Measurements from ENCODE around the gene DEXI. TPM values are rescaled to one million over a fixed set of nuclear protein-coding genes. Genes with fewer than 3 reads are reported as not detected.

DEXI gene
- total and polyA plus RNA-seq, 9 donors = 26.5 to 73.4 (median 45.7) TPM

Other genes starting within 250 kb of the DEXI start
- under 1 TPM in 4 of 7 donors, not detected in 3; 0.28 to 0.90 (median 0.50) TPM for gene TEKT5, start 247.5 kb downstream of the DEXI start, total RNA-seq
- gene TEKT5, start 247.5 kb downstream of the DEXI start, polyA plus RNA-seq = under 1 TPM; 0.30 to 0.45 TPM
- gene NUBP1, start 198.6 kb downstream of the DEXI start, total RNA-seq = 10 to 100 TPM; 15.1 to 37.4 (median 31.2) TPM
- gene NUBP1, start 198.6 kb downstream of the DEXI start, polyA plus RNA-seq = 10 to 100 TPM; 28.2 to 35.6 TPM
- gene TVP23A, start 123.7 kb downstream of the DEXI start, total RNA-seq = 10 to 100 TPM in 1 of 7 donors, 1 to 10 TPM in 6; 3.5 to 17.1 (median 8.2) TPM
- gene TVP23A, start 123.7 kb downstream of the DEXI start, polyA plus RNA-seq = 10 to 100 TPM in 1 of 2 donors, 1 to 10 TPM in 1; 3.2 to 15.3 TPM
- 10 to 100 TPM in 3 of 7 donors, 1 to 10 TPM in 4; 2.9 to 19.9 (median 7.2) TPM for gene CIITA, start 65.3 kb downstream of the DEXI start, total RNA-seq
- gene CIITA, start 65.3 kb downstream of the DEXI start, polyA plus RNA-seq = 10 to 100 TPM in 1 of 2 donors, 1 to 10 TPM in 1; 3.8 to 17.8 TPM
- 10 to 100 TPM; 13.8 to 28.1 (median 18.1) TPM for gene CLEC16A, start 2.1 kb upstream of the DEXI start, total RNA-seq
- 10 to 100 TPM in 1 of 2 donors, 1 to 10 TPM in 1; 6.4 to 13.0 TPM for gene CLEC16A, start 2.1 kb upstream of the DEXI start, polyA plus RNA-seq